Urinary bladder (tissue), 2 donors: ENCODE measurements around the gene RNF148. TPM values are rescaled to one million over a fixed set of nuclear protein-coding genes. Genes with fewer than 3 reads are reported as not detected.

Experiments used
- polyA plus RNA-seq: library from polyadenylated mRNA; stranded (reverse); fragments of 200-250 nt; gene quantifications from one replicate; pipeline ENCODE4 v1.2.3, GENCODE V29; 2013
- small RNA-seq: library from RNA; depleted of rRNA; stranded (forward); fragments of <200 nt; gene quantifications from one replicate; pipeline ENCODE3, GENCODE V24; 2014
- total RNA-seq: library from RNA; depleted of rRNA; stranded (reverse); fragments of >200 nt; gene quantifications from one replicate; pipeline ENCODE4 v1.2.3, GENCODE V29; 2014
- donor health status: healthy.

RNF148 gene
- total and polyA plus RNA-seq, 2 donors: 4.1 TPM; not detected in 1

Small RNA genes within 50 kb of the gene (small RNA-seq; reads per million reads assigned to genes)
- not detected for gene AC006463.1

Other genes with a start within 250 kb of the RNF148 start
- gene RNF133, start 3.8 kb downstream of the RNF148 start, total RNA-seq: 2.1 TPM
- 0.06 TPM for gene RNF133, start 3.8 kb downstream of the RNF148 start, polyA plus RNA-seq
- gene CADPS2, start 183.5 kb upstream of the RNF148 start, total RNA-seq: 36.0 TPM
- 5.5 TPM for gene CADPS2, start 183.5 kb upstream of the RNF148 start, polyA plus RNA-seq